DMS 273 (cell line): Measurements from ENCODE around the gene COMMD10.

Experiments used
- DNase-seq: peaks from one replicate; lab custom pipeline; 2025; ENCODE audit not compliant: unreplicated experiment; lab: John Stamatoyannopoulos, UW

Gene COMMD10

GRCh38 chr5:116209166-116209565 is 124.3 kb downstream of the COMMD10 start:
- no peak for DNase-seq

GRCh38 chr5:116212225-116212624 is 127.4 kb downstream of the COMMD10 start:
- DNase-seq = no peak

- DNase-seq = no peak
Measured at GRCh38 chr5:116216246-116216645, 131.4 kb downstream of the COMMD10 start.

GRCh38 chr5:116225281-116225922 is 140.6 kb downstream of the COMMD10 start:
- DNase-seq = no peak

- no peak for DNase-seq
Measured at GRCh38 chr5:116229131-116229689, 144.4 kb downstream of the COMMD10 start.

- no peak for DNase-seq
Measured at GRCh38 chr5:116231288-116231687, 146.5 kb downstream of the COMMD10 start.

- no peak for DNase-seq
Measured at GRCh38 chr5:116234681-116235080, 149.9 kb downstream of the COMMD10 start.

- DNase-seq = peak; percentile 41
Measured at GRCh38 chr5:116237917-116238500, 153.2 kb downstream of the COMMD10 start.

- no peak for DNase-seq
Measured at GRCh38 chr5:116242343-116242742, 157.5 kb downstream of the COMMD10 start.

GRCh38 chr5:116248432-116248831 is 163.6 kb downstream of the COMMD10 start:
- no peak for DNase-seq

GRCh38 chr5:116249648-116250047 is 164.8 kb downstream of the COMMD10 start:
- no peak for DNase-seq

GRCh38 chr5:116256717-116257116 is 171.9 kb downstream of the COMMD10 start:
- DNase-seq = no peak

- no peak for DNase-seq
Measured at GRCh38 chr5:116265471-116265870, 180.6 kb downstream of the COMMD10 start.

- DNase-seq = no peak
Measured at GRCh38 chr5:116271446-116272025, 186.7 kb downstream of the COMMD10 start.

- peak; percentile 1 for DNase-seq
Measured at GRCh38 chr5:116272281-116272941, 187.6 kb downstream of the COMMD10 start.

- no peak for DNase-seq
Measured at GRCh38 chr5:116273448-116274242, 188.8 kb downstream of the COMMD10 start.

GRCh38 chr5:116274251-116274650 is 189.4 kb downstream of the COMMD10 start:
- DNase-seq = no peak

- no peak for DNase-seq
Measured at GRCh38 chr5:116275282-116275681, 190.5 kb downstream of the COMMD10 start.

- no peak for DNase-seq
Measured at GRCh38 chr5:116276952-116277351, 192.1 kb downstream of the COMMD10 start.

GRCh38 chr5:116280149-116280803 is 195.5 kb downstream of the COMMD10 start:
- DNase-seq = no peak
